HepG2 (cell line): ENCODE measurements around the gene ISCU. TPM values are rescaled to one million over a fixed set of nuclear protein-coding genes. Genes with fewer than 3 reads are reported as not detected.

Experiments
- ATAC-seq: fragments of 200-7000 bp; cut with Tn5 transposase; 3 replicates; pipeline ENCODE4 v1.9.1; 2020; ENCODE audit warnings: mild to moderate bottlenecking, moderate library complexity
- BruUV-seq: library from RNA; stranded (reverse); fragments of 400-500 nt; replicated peaks from 2 replicates; lab custom pipeline; 2021; lab: Mats Ljungman, UMichigan
- CTCF ChIA-PET: fragments of 300-600 bp; formaldehyde crosslinking; extraction: SDS; loops from one replicate; lab custom pipeline; 2021; ENCODE audit warnings: low total read pairs, inconsistent platforms, low intra/inter-chr PET ratio; lab: Yijun Ruan, JAX
- POLR2A ChIA-PET: fragments of 350-600 bp; sonication (Branson Sonifier 250); formaldehyde crosslinking; loops from one replicate; lab custom pipeline; 2020; ENCODE audit warnings: antibody characterized with exemption, inconsistent platforms; lab: Yijun Ruan, JAX
- DNase-seq: peaks from one replicate; pipeline ENCODE4 v3.0.0-alpha.2; 2015; ENCODE audit warnings: low spot score
- FAIRE-seq: peaks from 3 replicates; lab custom pipeline; 2011; peaks lifted over from hg19 to GRCh38; lab: Jason Lieb, UNC
- H2AFZ ChIP-seq: one replicate; pipeline ENCODE4 v1.6.1; 2011; ENCODE audit warnings: low read length, inconsistent platforms
- H3K27ac ChIP-seq: fragments of 300-600 bp; 3 replicates; pipeline ENCODE4 v1.8.0; 2011; ENCODE audit warnings: mixed run types, mild to moderate bottlenecking, mixed read lengths, low read length, inconsistent platforms; ENCODE audit not compliant: insufficient read depth; ENCODE audit errors: extremely low read length
- H3K27me3 ChIP-seq, 2 experiments: fragments of 200-600 bp in 1 of 2; 2 replicates in 1 of 2; 3 replicates in 1 of 2; pipeline versions ENCODE4 v1.6.0 to v1.8.0; 2011; ENCODE audit warnings: low read length in 2 of 2, mild to moderate bottlenecking in 2 of 2, moderate library complexity in 2 of 2, inconsistent platforms in 1 of 2; ENCODE audit not compliant: insufficient read depth in 2 of 2, control insufficient read depth in 1 of 2
- H3K36me3 ChIP-seq, 2 experiments: fragments of 200-600 bp in 1 of 2; replicated peaks in 1 of 2; 2 replicates in 1 of 2; 3 replicates in 1 of 2; pipeline versions ENCODE4 v1.5.1 to v1.8.0; 2011; ENCODE audit warnings: low read length in 2 of 2, inconsistent platforms in 1 of 2; ENCODE audit not compliant: insufficient read depth in 2 of 2, control insufficient read depth in 1 of 2
- H3K4me1 ChIP-seq: 2 replicates; pipeline ENCODE4 v1.5.1; 2012; ENCODE audit warnings: low read length, inconsistent platforms; ENCODE audit not compliant: insufficient read depth
- H3K4me2 ChIP-seq: 2 replicates; pipeline ENCODE4 v1.6.0; 2011; ENCODE audit warnings: low read depth, low read length, inconsistent platforms
- H3K4me3 ChIP-seq, 3 experiments: fragments of 200-600 bp in 1 of 3; sonication (generic), shearing (Covaris generic) in 1 of 3; replicated peaks in 1 of 3; 2 replicates each; pipeline ENCODE4 v1.5.1; 2011 to 2016; ENCODE audit warnings: low read length in 3 of 3, inconsistent platforms in 2 of 3, low read depth in 2 of 3, mild to moderate bottlenecking in 2 of 3, control low read depth in 1 of 3, mixed read lengths in 1 of 3; ENCODE audit not compliant: insufficient read depth in 1 of 3
- H3K79me2 ChIP-seq: one replicate; pipeline ENCODE4 v1.6.1; 2011; ENCODE audit warnings: low read length, inconsistent platforms; ENCODE audit not compliant: insufficient read depth
- H3K9ac ChIP-seq: 2 replicates; pipeline ENCODE4 v1.6.0; 2011; ENCODE audit warnings: mild to moderate bottlenecking, low read depth, low read length, inconsistent platforms; ENCODE audit not compliant: insufficient read depth
- H3K9me3 ChIP-seq: 2 replicates; pipeline ENCODE4 v1.5.1; 2012; ENCODE audit warnings: mild to moderate bottlenecking, low read length
- H4K20me1 ChIP-seq: 2 replicates; pipeline ENCODE4 v1.6.0; 2011; ENCODE audit warnings: inconsistent platforms, mild to moderate bottlenecking, low read length, moderate library complexity; ENCODE audit not compliant: insufficient read depth
- CEBPB ChIP-seq: IDR thresholded peaks from 2 replicates; pipeline ENCODE4 v1.6.1; 2011; ENCODE audit warnings: low read depth, low read length, improper control_type of control experiment, borderline replicate concordance
- CENPBD1 ChIP-seq: sonication (generic); formaldehyde crosslinking; IDR thresholded peaks from 2 replicates; pipeline ENCODE4 v1.8.0; 2022; ENCODE audit warnings: missing genetic modification reagents, low read depth, mild to moderate bottlenecking, borderline replicate concordance
- KDM2A ChIP-seq: sonication (generic); formaldehyde crosslinking; IDR thresholded peaks from 2 replicates; pipeline ENCODE4 v1.4.0; 2020; ENCODE audit warnings: low read depth, missing genetic modification reagents, borderline replicate concordance
- SMARCC2 ChIP-seq: fragments of 450-650 bp; IDR thresholded peaks from 2 replicates; pipeline ENCODE4 v1.6.1; 2017; ENCODE audit warnings: antibody characterized with exemption, mild to moderate bottlenecking
- SSRP1 ChIP-seq: IDR thresholded peaks from 2 replicates; pipeline ENCODE4 v1.6.1; 2016; ENCODE audit warnings: control low read depth
- ZFY ChIP-seq: sonication (generic); formaldehyde crosslinking; IDR thresholded peaks from 2 replicates; pipeline ENCODE4 v1.4.0; 2020; ENCODE audit warnings: missing genetic modification reagents
- ZKSCAN8 ChIP-seq: IDR thresholded peaks from 2 replicates; pipeline ENCODE4 v1.6.1; 2016; ENCODE audit warnings: borderline replicate concordance, missing genetic modification reagents, missing compliant biosample characterization
- ZNF589 ChIP-seq: sonication (generic); formaldehyde crosslinking; conservative IDR thresholded peaks from 2 replicates; pipeline ENCODE4 v1.8.0; 2022; ENCODE audit warnings: mild to moderate bottlenecking, moderate library complexity, missing genetic modification reagents
- ZNF788 ChIP-seq: sonication (generic); formaldehyde crosslinking; IDR thresholded peaks from 2 replicates; pipeline ENCODE4 v1.5.0; 2020; ENCODE audit warnings: mild to moderate bottlenecking, missing genetic modification reagents, borderline replicate concordance
- WGBS: methylation state at CpG from one replicate; pipeline ENCODE4 v1.1.6; 2017; ENCODE audit warnings: low lambda C conversion rate; 5-methylcytosine and 5-hydroxymethylcytosine counted together
- in situ Hi-C: cut with HindIII; loops from 2 replicates; pipeline ENCODE4 v1.10.0; 2017; ENCODE audit warnings: low pct_unique_long_range_greater_than_20kb; ENCODE audit not compliant: extremely low pct_ligation_motif_present
- intact Hi-C: fragments of 100-400 bp; cut with micrococcal nuclease; formaldehyde crosslinking; loops from one replicate; pipeline ENCODE4 v1.10.0; 2022; ENCODE audit not compliant: unreplicated experiment
- polyA plus RNA-seq, 8 experiments: library from polyadenylated mRNA; depleted of rRNA in 3 of 8; stranded (reverse) in 7 of 8; unstranded in 1 of 8; fragments of >200 nt; fragmentation: Illumina TruSeq in 4 of 8; extraction: Trizol in 4 of 8; gene quantifications; 2 replicates each; pipeline versions ENCODE4 v1.2.1 to v1.2.3, GENCODE V29; 2011 to 2016; ENCODE audit warnings: low read depth in 4 of 8, missing spikeins in 1 of 8, mixed read lengths in 1 of 8; ENCODE audit not compliant: insufficient read depth in 1 of 8
- total RNA-seq, 5 experiments: library from RNA; depleted of rRNA; stranded (reverse); fragments of >200 nt; fragmentation: Illumina TruSeq; extraction: Trizol; gene quantifications; 2 replicates each; pipeline ENCODE4 v1.2.3, GENCODE V29; 2016; ENCODE audit warnings: low read depth in 1 of 5

The ISCU gene
- total and polyA plus RNA-seq, 2 of the 13 experiments (the other 11 are each of a cell fraction or from before 2014, with no cell fraction given), result 94.4 to 107 TPM

- DNase-seq (peak; percentile 17), ATAC-seq (peak; percentile 50), FAIRE-seq (peak; percentile 26)
- ChIA-PET CTCF (no interaction called here), POLR2A (interaction anchor here (1.2 kb wide), 1 partner anchor 46 kb away, joined by 6 read pairs; the partner anchor contains the start of gene ISCU)
- Histone ChIP-seq H3K4me1 (peaks cover 21% of the 10 kb centered on the region), H3K9ac (peak overlapping the region; percentile 86), H3K4me2 (peak overlapping the region; percentile 95), H3K4me3 (peak overlapping the region; percentile 65 to 99 (median 88)), H3K79me2 (no peaks in the 10 kb centered on the region), H4K20me1 (no peaks in the 10 kb centered on the region; the same call in 1 of the 2 replicates), H3K9me3 (no peaks in the 10 kb centered on the region), H3K36me3 (peaks cover 14 to 28% of the 10 kb centered on the region in 2 experiments), H3K27me3 (no peaks in the 10 kb centered on the region)
- intact Hi-C loops (loop anchor here (2.0 kb wide), 1 partner anchor 203 kb away; no protein-coding TSS in a partner anchor), in situ Hi-C loops (no loop called here)
- 75% methylated on average over 2 of the region's 5 CpGs for WGBS
- TF ChIP-seq ZNF788, result no peak
- peak; percentile 28; the same call in 1 of the 2 replicates for TF ChIP-seq KDM2A (CRISPR knock-in tag)
- 0 out of 2 replicates have a peak, but pooled peaks have one; percentile 39 for TF ChIP-seq ZNF589 (CRISPR knock-in tag)
- TF ChIP-seq SMARCC2, result no peak
- peak; percentile 14; the same call in 1 of the 2 replicates for TF ChIP-seq ZFY (CRISPR knock-in tag)
- no peak for TF ChIP-seq CENPBD1 (CRISPR knock-in tag)
- TF ChIP-seq SSRP1 (CRISPR knock-in tag), result 0 out of 2 replicates have a peak, but pooled peaks have one; percentile 42
- peak; percentile 56; the same call in 1 of the 2 replicates for TF ChIP-seq CEBPB
- peak; percentile 76; the same call in 1 of the 2 replicates for TF ChIP-seq ZKSCAN8
- TF ChIP-seq, all 625 proteins: peak for 6
- Histone ChIP-seq H2AFZ (no peak overlapping the region), H3K27ac (peak overlapping the region; percentile 54)
- BruUV-seq, result no TSS peak
These were observed 46.5 kb upstream of the ISCU start for GRCh38 chr12:108515916-108516315.
